ENCODE results near the gene CHST6.
"Not testable (repeated sequence)": the region's sequence is repeated elsewhere in the genome, so short reads cannot be mapped to it uniquely, and the experiment has no call there.

CHST6 gene

DNA sequence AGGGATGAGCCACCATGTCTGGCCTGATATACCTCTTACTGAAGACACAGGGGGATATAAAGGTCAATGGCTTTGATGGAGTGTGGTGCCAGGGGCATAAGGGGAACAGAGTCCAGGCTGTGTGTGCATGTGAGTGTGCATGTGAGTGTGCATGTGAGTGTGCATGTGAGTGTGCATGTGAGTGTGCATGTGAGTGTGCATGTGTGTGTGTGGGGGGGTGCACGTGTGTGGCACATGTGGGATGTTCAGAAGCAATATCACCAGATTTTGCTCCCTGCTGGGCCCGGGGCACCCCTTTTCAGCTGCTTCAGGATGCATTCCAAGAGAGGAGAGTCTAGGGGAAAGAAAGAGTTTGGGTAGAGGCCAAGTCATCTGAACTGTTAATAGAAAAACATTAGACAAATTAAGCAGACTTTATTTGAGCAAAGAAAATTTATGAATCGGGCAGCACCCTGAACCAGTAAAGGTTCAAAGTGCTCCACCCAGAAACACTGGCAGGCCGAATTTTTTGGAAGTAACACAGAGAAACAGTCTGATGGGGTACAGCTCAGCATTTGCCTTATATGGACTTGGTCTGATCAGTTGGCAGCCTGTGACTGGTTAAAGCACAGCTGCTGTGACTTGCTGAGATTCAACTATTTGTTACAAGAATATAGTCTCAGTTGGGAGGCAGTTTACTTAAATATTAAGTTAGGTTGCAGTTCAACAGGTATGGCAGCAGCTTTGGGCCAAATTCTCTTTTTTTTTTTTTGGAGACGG, 31.0 kb upstream of the CHST6 start:
- no peak for DNase-seq (ENCODE audit: low read depth, low spot score)
- no peak overlapping the region for H3K4me3 ChIP-seq (ENCODE audit: low read depth, low read length)
- in situ Hi-C loops (cut with HindIII; ENCODE audit: low sequenced_read_pairs), result no loop called here
- TF ChIP-seq, protein P1, sequence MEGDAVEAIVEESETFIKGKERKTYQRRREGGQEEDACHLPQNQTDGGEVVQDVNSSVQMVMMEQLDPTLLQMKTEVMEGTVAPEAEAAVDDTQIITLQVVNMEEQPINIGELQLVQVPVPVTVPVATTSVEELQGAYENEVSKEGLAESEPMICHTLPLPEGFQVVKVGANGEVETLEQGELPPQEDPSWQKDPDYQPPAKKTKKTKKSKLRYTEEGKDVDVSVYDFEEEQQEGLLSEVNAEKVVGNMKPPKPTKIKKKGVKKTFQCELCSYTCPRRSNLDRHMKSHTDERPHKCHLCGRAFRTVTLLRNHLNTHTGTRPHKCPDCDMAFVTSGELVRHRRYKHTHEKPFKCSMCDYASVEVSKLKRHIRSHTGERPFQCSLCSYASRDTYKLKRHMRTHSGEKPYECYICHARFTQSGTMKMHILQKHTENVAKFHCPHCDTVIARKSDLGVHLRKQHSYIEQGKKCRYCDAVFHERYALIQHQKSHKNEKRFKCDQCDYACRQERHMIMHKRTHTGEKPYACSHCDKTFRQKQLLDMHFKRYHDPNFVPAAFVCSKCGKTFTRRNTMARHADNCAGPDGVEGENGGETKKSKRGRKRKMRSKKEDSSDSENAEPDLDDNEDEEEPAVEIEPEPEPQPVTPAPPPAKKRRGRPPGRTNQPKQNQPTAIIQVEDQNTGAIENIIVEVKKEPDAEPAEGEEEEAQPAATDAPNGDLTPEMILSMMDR (IDR thresholded peaks at IDR 0.05; ENCODE audit: low read depth, low read length), result no peak

DNA sequence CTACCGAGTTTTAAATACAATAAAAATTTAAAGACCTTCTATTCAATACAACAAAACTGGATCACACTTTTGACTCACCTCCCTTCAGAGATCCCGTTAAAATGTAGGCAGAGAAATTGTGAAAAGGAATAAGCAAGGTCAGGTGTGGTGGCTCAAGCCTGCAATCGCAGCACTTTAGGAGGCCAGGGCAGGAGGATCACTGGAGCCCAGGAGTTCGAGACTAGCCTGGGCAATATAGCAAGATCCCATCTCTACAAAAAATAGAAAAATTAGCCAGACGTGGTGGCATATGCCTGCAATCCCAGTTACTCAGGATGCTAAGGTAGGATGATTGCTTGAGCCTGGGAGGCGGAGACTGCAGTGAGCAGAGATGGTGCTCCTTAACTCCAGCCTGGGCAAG, 23.9 kb upstream of the CHST6 start:
- TF ChIP-seq, protein P1 (IDR thresholded peaks at IDR 0.05; ENCODE audit: low read depth, low read length), result no peak
- in situ Hi-C loops (cut with HindIII; ENCODE audit: low sequenced_read_pairs), result no loop called here

DNA sequence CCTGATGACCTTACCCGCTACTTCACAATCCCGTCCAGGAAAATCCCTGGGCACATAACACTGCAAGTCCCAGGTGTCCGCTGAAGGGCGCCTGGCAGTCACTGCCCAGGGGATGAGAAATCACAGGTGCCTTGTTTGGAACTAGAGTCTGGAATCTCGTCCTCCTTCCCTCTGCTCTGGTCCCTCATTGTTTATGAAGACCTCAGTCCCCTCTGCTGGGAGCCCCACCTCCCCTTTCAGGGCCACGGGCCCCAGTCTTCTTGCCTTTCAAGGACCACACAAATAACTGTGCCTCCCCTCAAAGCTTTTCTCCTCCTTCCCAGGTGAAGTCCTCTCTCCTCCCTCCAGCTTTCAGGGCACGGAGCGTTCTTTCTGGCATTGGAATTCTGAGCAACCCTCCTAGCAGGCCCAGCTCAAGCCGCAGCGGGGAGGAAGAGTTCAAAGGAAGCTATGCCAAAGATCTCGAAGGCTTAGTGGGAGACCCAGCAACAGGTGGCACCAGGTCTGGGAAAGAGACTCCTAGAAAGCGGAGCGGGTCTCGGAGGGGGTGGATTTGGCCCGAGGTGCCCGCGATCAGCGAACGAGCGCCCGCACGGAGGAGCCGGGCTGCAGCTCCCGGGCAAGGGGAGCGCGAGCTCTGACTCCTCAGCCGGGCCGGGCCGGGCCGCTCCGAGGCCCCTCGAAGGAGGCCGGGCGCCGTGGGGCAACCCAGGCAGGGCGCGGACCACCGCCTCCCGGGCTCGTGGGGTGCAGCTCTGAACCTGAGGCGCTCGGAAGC, 21.1 kb upstream of the CHST6 start:
- in situ Hi-C loops (cut with HindIII; ENCODE audit: low sequenced_read_pairs); DNase-seq (ENCODE audit: low read depth, low spot score): not testable (repeated sequence)
- peak overlapping the region; percentile 76 for H3K4me3 ChIP-seq (ENCODE audit: low read depth, low read length)

More for the DNA sequence above, 23.9 kb upstream of the CHST6 start:
- DNase-seq (ENCODE audit: low read depth, low spot score), result no peak
- H3K4me3 ChIP-seq (ENCODE audit: low read depth, low read length), result no peak overlapping the region

DNA sequence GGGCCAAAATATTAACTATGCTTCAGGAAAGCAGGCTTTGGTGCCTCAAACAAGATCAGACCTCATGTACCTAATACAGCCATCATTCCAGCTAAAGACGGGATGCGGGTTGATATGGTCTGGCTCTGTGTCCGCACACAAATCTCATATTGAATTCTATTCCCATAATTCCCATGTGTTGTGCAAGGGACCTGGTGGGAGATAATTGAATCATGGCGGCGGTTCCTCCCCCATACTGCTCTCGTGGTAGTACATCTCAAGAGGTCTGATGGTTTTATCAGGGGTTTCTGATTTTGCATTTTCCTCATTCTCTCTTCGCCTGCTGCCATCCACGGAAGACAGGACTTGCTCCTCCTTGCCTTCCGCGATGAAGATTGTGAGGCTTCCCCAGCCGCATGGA, 19.1 kb upstream of the CHST6 start:
- DNase-seq (ENCODE audit: low read depth, low spot score), result no peak
- no peak overlapping the region for H3K4me3 ChIP-seq (ENCODE audit: low read depth, low read length)
- in situ Hi-C loops (cut with HindIII; ENCODE audit: low sequenced_read_pairs), result no loop called here
- TF ChIP-seq, protein P1 (IDR thresholded peaks at IDR 0.05; ENCODE audit: low read depth, low read length), result no peak

DNA sequence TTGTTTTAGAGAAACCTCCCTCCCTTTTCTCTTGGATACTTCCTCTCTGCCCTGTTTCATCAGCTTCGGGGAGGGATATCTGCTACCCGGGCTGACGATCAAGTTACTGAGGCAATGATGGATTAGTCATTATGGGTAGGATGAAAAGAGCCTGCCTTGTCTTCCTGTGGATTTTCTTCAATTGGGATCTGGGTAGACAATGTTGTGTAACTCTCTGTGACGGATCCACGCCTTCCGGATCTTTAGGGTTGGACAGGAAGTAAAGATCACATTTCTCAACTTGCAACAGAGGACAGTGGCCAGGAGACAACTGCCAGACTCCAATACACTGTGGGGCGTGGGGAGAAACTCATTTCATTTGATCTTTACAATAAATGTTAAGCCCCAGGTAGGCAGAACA, 11.3 kb upstream of the CHST6 start:
- H3K4me3 ChIP-seq (ENCODE audit: low read depth, low read length), result no peak overlapping the region
- in situ Hi-C loops (cut with HindIII; ENCODE audit: low sequenced_read_pairs), result no loop called here
- DNase-seq (ENCODE audit: low read depth, low spot score), result peak; percentile 69
- TF ChIP-seq, protein P1 (IDR thresholded peaks at IDR 0.05; ENCODE audit: low read depth, low read length), result no peak

DNA sequence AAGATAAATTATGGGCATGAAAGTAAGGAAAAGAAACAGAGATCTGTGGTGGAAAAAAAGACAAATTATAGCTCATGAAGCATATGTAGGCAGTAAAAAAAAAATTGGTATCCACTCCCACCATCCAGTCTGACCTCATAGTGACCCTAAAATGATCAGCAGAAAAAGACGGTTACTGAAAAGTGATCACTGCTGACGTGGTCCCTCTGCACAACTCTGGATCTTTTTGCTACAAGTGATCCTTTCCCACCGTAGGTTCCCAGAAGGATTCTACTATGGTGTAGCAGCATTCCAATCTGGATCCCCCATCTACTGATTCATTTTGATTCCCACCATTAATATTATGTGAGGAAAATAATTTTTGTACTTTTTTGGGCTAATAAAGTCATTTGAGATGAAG, 10.9 kb upstream of the CHST6 start:
- no peak overlapping the region for H3K4me3 ChIP-seq (ENCODE audit: low read depth, low read length)
- in situ Hi-C loops (cut with HindIII; ENCODE audit: low sequenced_read_pairs), result no loop called here
- no peak for DNase-seq (ENCODE audit: low read depth, low spot score)
- TF ChIP-seq, protein P1 (IDR thresholded peaks at IDR 0.05; ENCODE audit: low read depth, low read length), result no peak

DNA sequence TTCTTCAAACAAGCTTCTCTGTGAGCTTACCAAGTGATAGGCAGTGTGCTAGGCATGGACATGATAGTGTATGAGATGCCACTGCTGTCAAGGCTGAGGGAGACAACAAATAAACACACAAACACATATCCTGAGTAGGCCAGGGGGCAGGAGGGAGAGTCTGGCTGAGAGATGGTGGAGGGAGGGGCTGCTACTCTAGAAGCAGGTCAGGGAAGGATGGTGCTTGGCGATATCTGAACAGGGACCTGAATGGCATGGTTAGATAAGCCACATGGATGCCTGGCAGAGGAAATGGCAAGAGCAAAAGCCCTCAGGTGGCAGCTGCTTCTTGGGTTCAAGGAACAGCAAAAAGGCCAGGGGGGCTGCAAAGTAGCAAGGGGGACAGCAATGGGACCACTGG, 8.6 kb upstream of the CHST6 start:
- in situ Hi-C loops (cut with HindIII; ENCODE audit: low sequenced_read_pairs), result no loop called here
- H3K4me3 ChIP-seq (ENCODE audit: low read depth, low read length), result no peak overlapping the region
- no peak for DNase-seq (ENCODE audit: low read depth, low spot score)
- TF ChIP-seq, protein P1 (IDR thresholded peaks at IDR 0.05; ENCODE audit: low read depth, low read length), result no peak
